Erythroblast (primary cell): ENCODE data around the gene OLA1.

Source experiments
- GATA1 ChIP-seq: IDR thresholded peaks from 2 replicates; pipeline ENCODE4 v1.6.1; 2011; ENCODE audit warnings: low read depth, mild to moderate bottlenecking, control low read depth, low read length, moderate library complexity
- POLR2A ChIP-seq: IDR thresholded peaks from 2 replicates; pipeline ENCODE4 v1.6.1; 2011; ENCODE audit warnings: mild to moderate bottlenecking, low read length

DNA sequence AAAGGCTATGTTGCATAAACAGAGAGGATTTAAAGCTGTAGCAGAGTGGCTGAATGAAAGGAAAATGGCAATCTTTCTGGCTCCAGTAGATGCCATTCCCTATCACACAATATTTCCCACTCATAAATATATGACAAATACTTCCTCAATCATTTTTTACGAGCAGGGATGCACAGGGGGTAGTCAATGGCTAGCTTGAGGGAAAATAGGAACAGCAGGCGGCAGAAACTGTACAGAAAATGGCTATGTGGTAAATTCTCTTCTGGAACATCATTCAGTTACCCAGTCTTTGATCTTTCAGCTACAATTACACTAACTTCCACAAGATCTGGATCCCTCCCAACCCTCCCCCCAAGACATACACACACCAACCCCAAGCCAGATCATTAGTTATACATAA lies 127.2 kb downstream of the OLA1 start:
- no peak for TF ChIP-seq POLR2A
- no peak for TF ChIP-seq GATA1
